Measurements from ENCODE around the gene MRGPRG.

MRGPRG gene

GRCh38 chr11:3229673-3230630 is 11.3 kb upstream of the MRGPRG start:
- no peak overlapping the region for H3K4me2 ChIP-seq (ENCODE audit: low read length)
- H3K9ac ChIP-seq (ENCODE audit: low read length) = no peak overlapping the region
- no peaks in the 10 kb centered on the region for H4K20me1 ChIP-seq (ENCODE audit: insufficient read depth, low read length)
- TF ChIP-seq, protein P1, sequence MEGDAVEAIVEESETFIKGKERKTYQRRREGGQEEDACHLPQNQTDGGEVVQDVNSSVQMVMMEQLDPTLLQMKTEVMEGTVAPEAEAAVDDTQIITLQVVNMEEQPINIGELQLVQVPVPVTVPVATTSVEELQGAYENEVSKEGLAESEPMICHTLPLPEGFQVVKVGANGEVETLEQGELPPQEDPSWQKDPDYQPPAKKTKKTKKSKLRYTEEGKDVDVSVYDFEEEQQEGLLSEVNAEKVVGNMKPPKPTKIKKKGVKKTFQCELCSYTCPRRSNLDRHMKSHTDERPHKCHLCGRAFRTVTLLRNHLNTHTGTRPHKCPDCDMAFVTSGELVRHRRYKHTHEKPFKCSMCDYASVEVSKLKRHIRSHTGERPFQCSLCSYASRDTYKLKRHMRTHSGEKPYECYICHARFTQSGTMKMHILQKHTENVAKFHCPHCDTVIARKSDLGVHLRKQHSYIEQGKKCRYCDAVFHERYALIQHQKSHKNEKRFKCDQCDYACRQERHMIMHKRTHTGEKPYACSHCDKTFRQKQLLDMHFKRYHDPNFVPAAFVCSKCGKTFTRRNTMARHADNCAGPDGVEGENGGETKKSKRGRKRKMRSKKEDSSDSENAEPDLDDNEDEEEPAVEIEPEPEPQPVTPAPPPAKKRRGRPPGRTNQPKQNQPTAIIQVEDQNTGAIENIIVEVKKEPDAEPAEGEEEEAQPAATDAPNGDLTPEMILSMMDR (IDR thresholded peaks at IDR 0.05; ENCODE audit: low read depth, low read length) = no peak
- TF ChIP-seq EZH2phosphoT487 (IDR thresholded peaks at IDR 0.05; ENCODE audit: low read depth) = no peak
- H3K27ac ChIP-seq (ENCODE audit: low read length) = no peak overlapping the region
- H3K4me3 ChIP-seq (ENCODE audit: low read length) = no peak overlapping the region
- H3K79me2 ChIP-seq (ENCODE audit: low read length) = no peaks in the 10 kb centered on the region
- H3K4me1 ChIP-seq (ENCODE audit: low read length) = no peaks in the 10 kb centered on the region
- H2AFZ ChIP-seq (ENCODE audit: low read depth, low read length) = no peak overlapping the region
- H3K27me3 ChIP-seq (ENCODE audit: low read depth, low read length) = 0 out of 2 replicates have a peak, but pooled peaks cover under 1% of the 10 kb centered on the region
- no peaks in the 10 kb centered on the region for H3K9me3 ChIP-seq (ENCODE audit: insufficient read depth, low read length)
- H3K36me3 ChIP-seq (replicated peaks; ENCODE audit: low read depth, low read length) = no peaks in the 10 kb centered on the region

- Histone ChIP-seq H3K27me3 (ENCODE audit: low read depth, low read length) (no peaks in the 10 kb centered on the region), H3K9ac (ENCODE audit: low read length) (no peak overlapping the region)
Measured at GRCh38 chr11:3228445-3228829, 9.8 kb upstream of the MRGPRG start.

GRCh38 chr11:3227568-3228444 is 9.2 kb upstream of the MRGPRG start:
- Histone ChIP-seq H3K27ac (ENCODE audit: low read length) (no peak overlapping the region), H3K9ac (ENCODE audit: low read length) (no peak overlapping the region), H2AFZ (ENCODE audit: low read depth, low read length) (no peak overlapping the region), H3K36me3 (replicated peaks; ENCODE audit: low read depth, low read length) (no peaks in the 10 kb centered on the region), H3K4me1 (ENCODE audit: low read length) (no peaks in the 10 kb centered on the region), H3K9me3 (ENCODE audit: insufficient read depth, low read length) (no peaks in the 10 kb centered on the region), H3K4me3 (ENCODE audit: low read length) (no peak overlapping the region), H3K79me2 (ENCODE audit: low read length) (no peaks in the 10 kb centered on the region), H3K4me2 (ENCODE audit: low read length) (no peak overlapping the region), H3K27me3 (ENCODE audit: low read depth, low read length) (no peaks in the 10 kb centered on the region), H4K20me1 (ENCODE audit: insufficient read depth, low read length) (no peaks in the 10 kb centered on the region)
- TF ChIP-seq EZH2phosphoT487 (IDR thresholded peaks at IDR 0.05; ENCODE audit: low read depth) = no peak
- TF ChIP-seq, protein P1 (IDR thresholded peaks at IDR 0.05; ENCODE audit: low read depth, low read length) = no peak

More at GRCh38 chr11:3228445-3228829, 9.8 kb upstream of the MRGPRG start:
- Histone ChIP-seq H4K20me1 (ENCODE audit: insufficient read depth, low read length) (no peaks in the 10 kb centered on the region), H3K4me3 (ENCODE audit: low read length) (no peak overlapping the region), H3K4me2 (ENCODE audit: low read length) (no peak overlapping the region), H3K79me2 (ENCODE audit: low read length) (no peaks in the 10 kb centered on the region), H2AFZ (ENCODE audit: low read depth, low read length) (no peak overlapping the region), H3K9me3 (ENCODE audit: insufficient read depth, low read length) (no peaks in the 10 kb centered on the region), H3K27ac (ENCODE audit: low read length) (no peak overlapping the region), H3K4me1 (ENCODE audit: low read length) (no peaks in the 10 kb centered on the region), H3K36me3 (replicated peaks; ENCODE audit: low read depth, low read length) (no peaks in the 10 kb centered on the region)
- TF ChIP-seq, protein P1 (IDR thresholded peaks at IDR 0.05; ENCODE audit: low read depth, low read length) = no peak
- TF ChIP-seq EZH2phosphoT487 (IDR thresholded peaks at IDR 0.05; ENCODE audit: low read depth) = no peak

All from OCI-LY3 (cell line).